Measurements from ENCODE around the gene UIMC1.

UIMC1 gene

GRCh38 chr5:176943816-176944215 is 62.8 kb downstream of the UIMC1 start:
- TF ChIP-seq GATA2 (IDR thresholded peaks at IDR 0.05; ENCODE audit: low read depth, low read length) (no peak), GATA3 (IDR thresholded peaks at IDR 0.05; ENCODE audit: low read depth, low read length) (no peak)

- TF ChIP-seq GATA3 (IDR thresholded peaks at IDR 0.05; ENCODE audit: low read depth, low read length) (no peak), GATA2 (IDR thresholded peaks at IDR 0.05; ENCODE audit: low read depth, low read length) (no peak)
These were observed 64.6 kb downstream of the UIMC1 start for GRCh38 chr5:176941951-176942350.

GRCh38 chr5:176938472-176938871 is 68.1 kb downstream of the UIMC1 start:
- no peak for TF ChIP-seq GATA2 (IDR thresholded peaks at IDR 0.05; ENCODE audit: low read depth, low read length)
- TF ChIP-seq GATA3 (IDR thresholded peaks at IDR 0.05; ENCODE audit: low read depth, low read length): no peak

- no peak for TF ChIP-seq GATA3 (IDR thresholded peaks at IDR 0.05; ENCODE audit: low read depth, low read length)
- no peak for TF ChIP-seq GATA2 (IDR thresholded peaks at IDR 0.05; ENCODE audit: low read depth, low read length)
These were observed 71.6 kb downstream of the UIMC1 start for GRCh38 chr5:176935017-176935416.

- TF ChIP-seq GATA3 (IDR thresholded peaks at IDR 0.05; ENCODE audit: low read depth, low read length): no peak
- TF ChIP-seq GATA2 (IDR thresholded peaks at IDR 0.05; ENCODE audit: low read depth, low read length): no peak
These were observed 72.2 kb downstream of the UIMC1 start for GRCh38 chr5:176934309-176934930.

GRCh38 chr5:176929654-176930053 is 76.9 kb downstream of the UIMC1 start:
- no peak for TF ChIP-seq GATA2 (IDR thresholded peaks at IDR 0.05; ENCODE audit: low read depth, low read length)
- peak; percentile 46; the same call in 1 of the 2 replicates for TF ChIP-seq GATA3 (IDR thresholded peaks at IDR 0.05; ENCODE audit: low read depth, low read length)

GRCh38 chr5:176927562-176927961 is 79.0 kb downstream of the UIMC1 start:
- TF ChIP-seq GATA3 (IDR thresholded peaks at IDR 0.05; ENCODE audit: low read depth, low read length) (no peak), GATA2 (IDR thresholded peaks at IDR 0.05; ENCODE audit: low read depth, low read length) (no peak)

- TF ChIP-seq GATA2 (IDR thresholded peaks at IDR 0.05; ENCODE audit: low read depth, low read length): no peak
- no peak for TF ChIP-seq GATA3 (IDR thresholded peaks at IDR 0.05; ENCODE audit: low read depth, low read length)
These were observed 83.8 kb downstream of the UIMC1 start for GRCh38 chr5:176922817-176923216.

- TF ChIP-seq GATA3 (IDR thresholded peaks at IDR 0.05; ENCODE audit: low read depth, low read length): no peak
- TF ChIP-seq GATA2 (IDR thresholded peaks at IDR 0.05; ENCODE audit: low read depth, low read length): no peak
These were observed 84.9 kb downstream of the UIMC1 start for GRCh38 chr5:176921714-176922113.

- no peak for TF ChIP-seq GATA3 (IDR thresholded peaks at IDR 0.05; ENCODE audit: low read depth, low read length)
- no peak for TF ChIP-seq GATA2 (IDR thresholded peaks at IDR 0.05; ENCODE audit: low read depth, low read length)
These were observed 88.0 kb downstream of the UIMC1 start for GRCh38 chr5:176918613-176919012.

GRCh38 chr5:176916337-176916736 is 90.2 kb downstream of the UIMC1 start:
- no peak for TF ChIP-seq GATA3 (IDR thresholded peaks at IDR 0.05; ENCODE audit: low read depth, low read length)
- no peak for TF ChIP-seq GATA2 (IDR thresholded peaks at IDR 0.05; ENCODE audit: low read depth, low read length)

GRCh38 chr5:176915906-176916305 is 90.7 kb downstream of the UIMC1 start:
- TF ChIP-seq GATA2 (IDR thresholded peaks at IDR 0.05; ENCODE audit: low read depth, low read length): no peak
- no peak for TF ChIP-seq GATA3 (IDR thresholded peaks at IDR 0.05; ENCODE audit: low read depth, low read length)

- no peak for TF ChIP-seq GATA3 (IDR thresholded peaks at IDR 0.05; ENCODE audit: low read depth, low read length)
These were observed 94.5 kb downstream of the UIMC1 start for GRCh38 chr5:176912115-176912514.

- TF ChIP-seq GATA3 (IDR thresholded peaks at IDR 0.05; ENCODE audit: low read depth, low read length) (no peak), GATA2 (IDR thresholded peaks at IDR 0.05; ENCODE audit: low read depth, low read length) (no peak)
These were observed 97.8 kb downstream of the UIMC1 start for GRCh38 chr5:176908675-176909368.

- TF ChIP-seq GATA3 (IDR thresholded peaks at IDR 0.05; ENCODE audit: low read depth, low read length): no peak
These were observed 99.8 kb downstream of the UIMC1 start for GRCh38 chr5:176906796-176907195.
